OCI-LY7 (cell line): Measurements from ENCODE around the gene ORAI1. TPM values are rescaled to one million over a fixed set of nuclear protein-coding genes. Genes with fewer than 3 reads are reported as not detected.
"Not testable (repeated sequence)": the region's sequence is repeated elsewhere in the genome, so short reads cannot be mapped to it uniquely, and the experiment has no call there.

ENCODE experiments used
- BruUV-seq: library from RNA; stranded (reverse); fragments of 400-500 nt; replicated peaks from 2 replicates; lab custom pipeline; 2021; lab: Mats Ljungman, UMichigan
- CTCF ChIA-PET: fragments of 300-600 bp; sonication (Branson Sonifier 250); formaldehyde crosslinking; loops from one replicate; lab custom pipeline; 2022; ENCODE audit warnings: antibody characterized with exemption; ENCODE audit not compliant: unreplicated experiment; lab: Charles Lee
- POLR2A ChIA-PET: fragments of 300-600 bp; sonication (Branson Sonifier 250); formaldehyde crosslinking; loops from one replicate; lab custom pipeline; 2022; ENCODE audit warnings: antibody characterized with exemption; lab: Charles Lee
- DNase-seq: peaks from one replicate; pipeline ENCODE4 v3.0.0-alpha.2; 2015; ENCODE audit warnings: low spot score
- H2AFZ ChIP-seq: fragments of 200-600 bp; sonication (generic), shearing (Covaris generic); 2 replicates; pipeline ENCODE4 v1.6.1; 2014; ENCODE audit warnings: mild to moderate bottlenecking, antibody characterized with exemption, low read length, moderate library complexity
- H3K27ac ChIP-seq: fragments of 200-600 bp; sonication (generic); 2 replicates; pipeline ENCODE4 v1.5.1; 2014; ENCODE audit warnings: mixed run types, low read depth, mild to moderate bottlenecking, moderate library complexity, low read length, inconsistent platforms; ENCODE audit not compliant: poor library complexity, severe bottlenecking
- H3K36me3 ChIP-seq: fragments of 200-600 bp; sonication (generic); 2 replicates; pipeline ENCODE4 v1.6.1; 2014; ENCODE audit warnings: mild to moderate bottlenecking, antibody characterized with exemption, low read length, moderate library complexity, mixed read lengths; ENCODE audit not compliant: insufficient read depth
- H3K4me1 ChIP-seq: fragments of 200-600 bp; sonication (generic); 2 replicates; pipeline ENCODE4 v1.5.1; 2014; ENCODE audit warnings: mild to moderate bottlenecking, low read length; ENCODE audit not compliant: insufficient read depth, poor library complexity, severe bottlenecking
- H3K4me2 ChIP-seq: fragments of 200-600 bp; sonication (generic); 2 replicates; pipeline ENCODE4 v1.6.1; 2014; ENCODE audit warnings: mild to moderate bottlenecking, low read length
- H3K4me3 ChIP-seq: fragments of 200-600 bp; sonication (generic); 2 replicates; pipeline ENCODE4 v1.5.1; 2014; ENCODE audit warnings: mild to moderate bottlenecking, low read depth, low read length; ENCODE audit not compliant: poor library complexity, severe bottlenecking
- H3K79me2 ChIP-seq: fragments of 200-600 bp; sonication (generic); 2 replicates; pipeline ENCODE4 v1.6.1; 2016; ENCODE audit warnings: low read depth, mild to moderate bottlenecking, low read length, moderate library complexity, mixed read lengths; ENCODE audit not compliant: insufficient read depth
- H3K9me2 ChIP-seq: fragments of 200-600 bp; sonication (generic); 2 replicates; pipeline ENCODE4 v1.6.1; 2016; ENCODE audit warnings: mild to moderate bottlenecking, low read length, mixed read lengths; ENCODE audit not compliant: insufficient read depth
- H3K9me3 ChIP-seq: fragments of 200-600 bp; sonication (generic); 2 replicates; pipeline ENCODE4 v1.6.1; 2014; ENCODE audit warnings: mild to moderate bottlenecking, mixed run types, low read length, mixed read lengths
- H4K20me1 ChIP-seq: fragments of 200-600 bp; sonication (generic); 2 replicates; pipeline ENCODE4 v1.6.1; 2014; ENCODE audit warnings: mild to moderate bottlenecking, antibody characterized with exemption, low read length, moderate library complexity, mixed read lengths; ENCODE audit not compliant: insufficient read depth
- CTCF ChIP-seq: fragments of 200-600 bp; sonication (generic); conservative IDR thresholded peaks from 2 replicates; pipeline ENCODE4 v1.5.1; 2014; ENCODE audit warnings: mild to moderate bottlenecking, antibody characterized with exemption, low read length, moderate library complexity, mixed read lengths
- EZH2phosphoT487 ChIP-seq: fragments of 200-600 bp; sonication (generic); IDR thresholded peaks from 2 replicates; pipeline ENCODE4 v1.6.1; 2018; ENCODE audit warnings: low read depth, borderline replicate concordance, mild to moderate bottlenecking, mixed run types, antibody characterized with exemption, low read length, moderate library complexity, mixed read lengths
- intact Hi-C: fragments of 100-400 bp; cut with micrococcal nuclease; formaldehyde crosslinking; loops from one replicate; pipeline ENCODE4 v1.10.0; 2022; ENCODE audit not compliant: unreplicated experiment
- total RNA-seq, 2 experiments: library from RNA; depleted of rRNA in 1 of 2; stranded (reverse); fragments of >200 nt in 1 of 2; shearing (Covaris generic) in 1 of 2; gene quantifications; 2 replicates each; pipeline ENCODE4 v1.2.3, GENCODE V29; 2014 to 2022

The ORAI1 gene
- total RNA-seq, 2 experiments from 2014 or later: 9.5 to 19.1 TPM

DNA sequence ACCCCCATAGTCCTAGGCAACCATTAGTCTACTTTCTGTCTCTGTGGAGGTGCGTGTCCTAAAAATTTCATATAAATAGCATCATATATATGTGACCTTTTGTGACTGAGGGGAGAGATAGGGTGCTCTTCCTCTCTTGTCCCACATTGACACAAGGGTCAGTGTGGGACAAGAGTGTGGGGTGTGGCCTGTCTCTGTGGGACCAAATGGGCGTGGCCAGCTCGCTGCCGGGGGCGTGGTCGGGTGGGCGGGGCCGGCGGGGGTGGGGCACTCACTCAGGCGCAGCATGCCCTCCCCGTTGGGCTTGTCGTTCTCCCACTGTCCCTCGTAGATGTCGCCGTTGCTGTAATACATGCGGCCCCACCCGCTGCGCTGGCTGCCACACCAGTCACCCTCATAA, 27.7 kb downstream of the ORAI1 start:
- H3K79me2 ChIP-seq: no peaks in the 10 kb centered on the region
- H3K4me2 ChIP-seq: no peak overlapping the region
- CTCF ChIA-PET: interaction anchor here (0.6 kb wide), 1 partner anchor 26 kb away, joined by 5 read pairs; no protein-coding TSS in a partner anchor
- TF ChIP-seq CTCF (no peak), EZH2phosphoT487 (no peak)
- no peak overlapping the region for H2AFZ ChIP-seq
- H3K27ac ChIP-seq: no peak overlapping the region
- no TSS peak for BruUV-seq
- H3K9me3 ChIP-seq: no peaks in the 10 kb centered on the region
- no peaks in the 10 kb centered on the region for H4K20me1 ChIP-seq
- DNase-seq: no peak
- no peaks in the 10 kb centered on the region for H3K36me3 ChIP-seq
- no peaks in the 10 kb centered on the region for H3K9me2 ChIP-seq
- no peak overlapping the region for H3K4me3 ChIP-seq
- intact Hi-C loops: no loop called here
- POLR2A ChIA-PET: no interaction called here
- no peaks in the 10 kb centered on the region for H3K4me1 ChIP-seq

DNA sequence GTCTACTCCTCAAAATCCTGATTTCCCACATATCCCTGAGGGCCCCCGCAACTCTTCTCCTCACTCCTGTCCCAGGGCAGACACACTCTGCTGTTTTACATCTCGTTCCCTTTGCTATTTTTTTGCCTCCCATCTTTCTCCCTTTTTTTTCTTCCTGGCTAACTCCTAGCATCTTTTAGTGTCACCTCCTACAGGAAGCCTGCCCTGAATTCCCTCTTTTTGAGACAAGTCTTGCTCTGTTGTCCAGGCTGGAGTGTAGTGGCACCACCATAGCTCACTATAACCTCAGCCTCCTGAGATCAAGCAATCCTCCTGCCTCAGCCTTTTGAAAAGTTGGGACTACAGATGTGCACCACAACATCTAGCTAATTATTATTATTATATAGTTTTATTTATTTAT, 29.8 kb downstream of the ORAI1 start:
- no peak for TF ChIP-seq EZH2phosphoT487
- TF ChIP-seq CTCF: no peak
- ChIA-PET CTCF (no interaction called here), POLR2A (interaction anchor here (0.6 to 0.7 kb wide), 2 partner anchors 73 to 213 kb away, joined by 3 read pairs; no protein-coding TSS in a partner anchor)
- no peaks in the 10 kb centered on the region for H3K9me2 ChIP-seq
- H3K4me1 ChIP-seq: no peaks in the 10 kb centered on the region
- no peaks in the 10 kb centered on the region for H3K79me2 ChIP-seq
- no peaks in the 10 kb centered on the region for H3K36me3 ChIP-seq
- H3K4me3 ChIP-seq: no peak overlapping the region
- DNase-seq: no peak
- no peaks in the 10 kb centered on the region for H3K9me3 ChIP-seq
- no peak overlapping the region for H2AFZ ChIP-seq
- no TSS peak for BruUV-seq
- H4K20me1 ChIP-seq: no peaks in the 10 kb centered on the region
- intact Hi-C loops: no loop called here
- no peak overlapping the region for H3K4me2 ChIP-seq
- H3K27ac ChIP-seq: no peak overlapping the region

- intact Hi-C loops: no loop called here
- Histone ChIP-seq H3K27ac (no peak overlapping the region), H3K4me2 (no peak overlapping the region), H3K9me3 (no peaks in the 10 kb centered on the region), H3K4me1 (no peaks in the 10 kb centered on the region), H3K9me2 (no peaks in the 10 kb centered on the region), H3K79me2 (no peaks in the 10 kb centered on the region), H2AFZ (no peak overlapping the region), H3K36me3 (no peaks in the 10 kb centered on the region), H4K20me1 (no peaks in the 10 kb centered on the region), H3K4me3 (no peak overlapping the region)
- no TSS peak for BruUV-seq
- TF ChIP-seq CTCF (no peak), EZH2phosphoT487 (no peak)
- POLR2A ChIA-PET: interaction anchor here (0.6 kb wide), 1 partner anchor 29 kb away, joined by 3 read pairs; no protein-coding TSS in a partner anchor
- CTCF ChIA-PET: no interaction called here
- no peak for DNase-seq
Measured at GRCh38 chr12:121657305-121658008, 31.1 kb downstream of the ORAI1 start.

DNA sequence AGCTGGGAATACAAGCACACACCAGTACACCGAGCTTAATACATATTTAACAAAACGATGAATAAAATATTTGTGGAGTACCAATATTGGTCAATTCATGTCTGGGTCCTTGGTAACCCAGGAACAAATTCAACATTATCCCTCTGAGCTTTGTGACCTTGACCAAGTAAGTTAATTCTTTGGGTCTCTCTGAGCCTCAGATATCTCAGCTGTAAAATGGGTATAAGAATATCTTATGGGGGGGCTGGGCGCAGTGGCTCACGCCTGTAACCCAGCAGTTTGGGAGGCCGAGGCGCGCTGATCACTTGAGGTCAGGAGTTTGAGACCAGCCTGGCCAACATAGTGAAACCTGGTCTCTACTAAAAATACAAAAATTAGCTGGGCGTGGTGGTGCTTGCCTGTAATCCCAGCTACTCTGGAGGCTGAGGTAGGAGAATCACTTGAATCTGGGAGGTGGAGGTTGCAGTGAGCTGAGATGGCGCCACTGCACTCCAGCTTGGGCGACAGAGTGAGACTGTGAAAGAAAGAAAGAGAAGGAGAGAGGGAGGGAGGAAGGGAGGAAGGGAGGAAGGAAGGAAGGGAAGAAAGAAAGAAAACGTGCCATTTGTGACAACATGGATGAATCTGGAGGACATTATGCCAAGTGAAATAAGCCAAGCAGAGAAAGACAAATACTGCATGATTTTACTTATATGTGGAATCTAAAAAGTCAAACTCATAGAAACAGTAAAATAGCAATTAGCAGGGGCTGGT, 35.2 kb downstream of the ORAI1 start:
- H3K4me1 ChIP-seq: peaks cover 17% of the 10 kb centered on the region
- H3K4me2 ChIP-seq, H3K4me3 ChIP-seq, H3K27ac ChIP-seq, H3K36me3 ChIP-seq, DNase-seq, intact Hi-C loops, H4K20me1 ChIP-seq, H3K9me2 ChIP-seq, H3K9me3 ChIP-seq, BruUV-seq, H2AFZ ChIP-seq: not testable (repeated sequence)
- ChIA-PET POLR2A (interaction anchor here (0.6 to 2.4 kb wide), 3 partner anchors 15 to 837 kb away, joined by 3 to 10 read pairs (median 4); no protein-coding TSS in a partner anchor), CTCF (interaction anchor here (0.6 to 1.0 kb wide), 2 partner anchors 24 to 200 kb away, joined by 4 read pairs; no protein-coding TSS in a partner anchor)
- peaks cover 10% of the 10 kb centered on the region; the same call in 1 of the 2 replicates for H3K79me2 ChIP-seq
